CD4-positive, alpha-beta T cell treated with Interferon gamma for 1 hour (primary cell): Measurements from ENCODE around the gene VARS2.

Experiments
- DNase-seq: peaks from one replicate; pipeline ENCODE4 v3.0.0-alpha.2; 2020

The VARS2 gene

GRCh38 chr6:30884521-30885480 is 29.2 kb upstream of the VARS2 start:
- DNase-seq, result peak; percentile 20

GRCh38 chr6:30885481-30885998 is 28.5 kb upstream of the VARS2 start:
- DNase-seq, result no peak

GRCh38 chr6:30885999-30886896 is 27.8 kb upstream of the VARS2 start:
- no peak for DNase-seq

GRCh38 chr6:30886897-30887255 is 27.2 kb upstream of the VARS2 start:
- DNase-seq, result no peak

GRCh38 chr6:30887901-30888815 is 25.9 kb upstream of the VARS2 start:
- DNase-seq, result no peak

GRCh38 chr6:30888816-30889495 is 25.1 kb upstream of the VARS2 start:
- DNase-seq, result no peak

GRCh38 chr6:30889496-30889885 is 24.5 kb upstream of the VARS2 start:
- DNase-seq, result no peak

- DNase-seq, result no peak
Observed at GRCh38 chr6:30889921-30890645, 24.0 kb upstream of the VARS2 start.

- no peak for DNase-seq
Observed at GRCh38 chr6:30890646-30891449, 23.2 kb upstream of the VARS2 start.

- no peak for DNase-seq
Observed at GRCh38 chr6:30891450-30891723, 22.7 kb upstream of the VARS2 start.

- DNase-seq, result no peak
Observed at GRCh38 chr6:30891816-30892538, 22.1 kb upstream of the VARS2 start.

- DNase-seq, result no peak
Observed at GRCh38 chr6:30893001-30893591, 20.9 kb upstream of the VARS2 start.

GRCh38 chr6:30893666-30894065 is 20.4 kb upstream of the VARS2 start:
- DNase-seq, result no peak

- no peak for DNase-seq
Observed at GRCh38 chr6:30894381-30894780, 19.7 kb upstream of the VARS2 start.

- no peak for DNase-seq
Observed at GRCh38 chr6:30894935-30895334, 19.1 kb upstream of the VARS2 start.

GRCh38 chr6:30895343-30895742 is 18.7 kb upstream of the VARS2 start:
- DNase-seq, result no peak

- no peak for DNase-seq
Observed at GRCh38 chr6:30896541-30896940, 17.5 kb upstream of the VARS2 start.

- no peak for DNase-seq
Observed at GRCh38 chr6:30897882-30898281, 16.2 kb upstream of the VARS2 start.

GRCh38 chr6:30898750-30899360 is 15.2 kb upstream of the VARS2 start:
- no peak for DNase-seq
